ENCODE results near the gene SMARCA1. TPM values are rescaled to one million over a fixed set of nuclear protein-coding genes. Genes with fewer than 3 reads are reported as not detected.

SMARCA1 gene
- total and polyA plus RNA-seq, 4 donors, result 50.0 to 115 (median 69.9) TPM

- H3K27me3 ChIP-seq (ENCODE audit: control insufficient read depth, insufficient read depth, low read length), result no peaks in the 10 kb centered on the region
- H3K27ac ChIP-seq (ENCODE audit: low read depth, low read length), result no peak overlapping the region
- no peaks in the 10 kb centered on the region for H3K4me1 ChIP-seq (ENCODE audit: control insufficient read depth, insufficient read depth, low read length)
- DNase-seq (ENCODE audit: low read depth in 4 of 6, low spot score in 6 of 6), result no peak
- WGBS (ENCODE audit: insufficient coverage), result no CpG with 5 or more reads among the region's 2 CpGs
- H3K9me3 ChIP-seq (ENCODE audit: control insufficient read depth, insufficient read depth, low read length), result no peaks in the 10 kb centered on the region
- no peaks in the 10 kb centered on the region for H3K36me3 ChIP-seq (ENCODE audit: control insufficient read depth, insufficient read depth, low read length)
- H3K4me3 ChIP-seq (ENCODE audit: low read depth, low read length), result no peak overlapping the region
These were observed 89.8 kb downstream of the SMARCA1 start for GRCh38 chrX:129433461-129433860.

GRCh38 chrX:129427267-129427666, 96.0 kb downstream of the SMARCA1 start:
- H3K27me3 ChIP-seq (ENCODE audit: control insufficient read depth, insufficient read depth, low read length), result no peaks in the 10 kb centered on the region
- no peaks in the 10 kb centered on the region for H3K9me3 ChIP-seq (ENCODE audit: control insufficient read depth, insufficient read depth, low read length)
- WGBS (ENCODE audit: insufficient coverage), result 62% methylated on average over 1 of the region's 1 CpG
- H3K4me1 ChIP-seq (ENCODE audit: control insufficient read depth, insufficient read depth, low read length), result no peaks in the 10 kb centered on the region
- no peaks in the 10 kb centered on the region for H3K36me3 ChIP-seq (ENCODE audit: control insufficient read depth, insufficient read depth, low read length)
- DNase-seq (ENCODE audit: low read depth in 4 of 6, low spot score in 6 of 6), result no peak
- no peak overlapping the region for H3K4me3 ChIP-seq (ENCODE audit: low read depth, low read length)
- H3K27ac ChIP-seq (ENCODE audit: low read depth, low read length), result no peak overlapping the region

GRCh38 chrX:129423191-129423590, 100.1 kb downstream of the SMARCA1 start:
- DNase-seq (ENCODE audit: low read depth in 4 of 6, low spot score in 6 of 6), result no peak

GRCh38 chrX:129404670-129405008, 118.7 kb downstream of the SMARCA1 start:
- Histone ChIP-seq H3K27me3 (ENCODE audit: control insufficient read depth, insufficient read depth, low read length) (no peaks in the 10 kb centered on the region), H3K4me1 (ENCODE audit: control insufficient read depth, insufficient read depth, low read length) (no peaks in the 10 kb centered on the region), H3K4me3 (ENCODE audit: low read depth, low read length) (no peak overlapping the region), H3K9me3 (ENCODE audit: control insufficient read depth, insufficient read depth, low read length) (no peaks in the 10 kb centered on the region), H3K27ac (ENCODE audit: low read depth, low read length) (no peak overlapping the region), H3K36me3 (ENCODE audit: control insufficient read depth, insufficient read depth, low read length) (no peaks in the 10 kb centered on the region)
- peak in 1 of 6 donors; percentile 1 for DNase-seq (ENCODE audit: low read depth in 4 of 6, low spot score in 6 of 6)
- WGBS (ENCODE audit: insufficient coverage), result 29% methylated on average over 1 of the region's 2 CpGs

More at GRCh38 chrX:129423191-129423590, 100.1 kb downstream of the SMARCA1 start:
- Histone ChIP-seq H3K27ac (ENCODE audit: low read depth, low read length) (no peak overlapping the region), H3K27me3 (ENCODE audit: control insufficient read depth, insufficient read depth, low read length) (no peaks in the 10 kb centered on the region), H3K36me3 (ENCODE audit: control insufficient read depth, insufficient read depth, low read length) (no peaks in the 10 kb centered on the region), H3K4me1 (ENCODE audit: control insufficient read depth, insufficient read depth, low read length) (no peaks in the 10 kb centered on the region), H3K9me3 (ENCODE audit: control insufficient read depth, insufficient read depth, low read length) (no peaks in the 10 kb centered on the region), H3K4me3 (ENCODE audit: low read depth, low read length) (no peak overlapping the region)
- WGBS (ENCODE audit: insufficient coverage), result no CpG with 5 or more reads among the region's 4 CpGs

GRCh38 chrX:129403974-129404669, 119.2 kb downstream of the SMARCA1 start:
- Histone ChIP-seq H3K9me3 (ENCODE audit: control insufficient read depth, insufficient read depth, low read length) (no peaks in the 10 kb centered on the region), H3K4me1 (ENCODE audit: control insufficient read depth, insufficient read depth, low read length) (no peaks in the 10 kb centered on the region), H3K4me3 (ENCODE audit: low read depth, low read length) (no peak overlapping the region), H3K27ac (ENCODE audit: low read depth, low read length) (no peak overlapping the region), H3K36me3 (ENCODE audit: control insufficient read depth, insufficient read depth, low read length) (no peaks in the 10 kb centered on the region), H3K27me3 (ENCODE audit: control insufficient read depth, insufficient read depth, low read length) (no peaks in the 10 kb centered on the region)
- no CpG with 5 or more reads among the region's 2 CpGs for WGBS (ENCODE audit: insufficient coverage)
- DNase-seq (ENCODE audit: low read depth in 4 of 6, low spot score in 6 of 6), result peak in 1 of 6 donors; percentile 2

Small RNA genes lying within 50 kb of the gene (small RNA-seq; reads per million reads assigned to genes)
- gene RF01169 (ENCODE audit: low replicate concordance), result not detected
- 0.16 reads per million for gene RNA5SP513 (ENCODE audit: low replicate concordance)
- not detected for gene RPS26P56 (ENCODE audit: low replicate concordance)

Other genes starting within 250 kb of the SMARCA1 start
- gene OCRL, start 16.8 kb upstream of the SMARCA1 start, total RNA-seq, result 10 to 100 TPM; 25.5 to 37.2 TPM
- 10 to 100 TPM; 32.8 to 34.6 TPM for gene OCRL, start 16.8 kb upstream of the SMARCA1 start, polyA plus RNA-seq (ENCODE audit: insufficient read length in 2 of 2)
- gene APLN, start 131.5 kb upstream of the SMARCA1 start, total RNA-seq, result 1 to 10 TPM; 4.7 to 5.3 TPM
- 10 to 100 TPM; 10.3 to 12.2 TPM for gene APLN, start 131.5 kb upstream of the SMARCA1 start, polyA plus RNA-seq (ENCODE audit: insufficient read length in 2 of 2)
- 1 to 10 TPM; 2.0 to 4.1 TPM for gene XPNPEP2, start 215.5 kb upstream of the SMARCA1 start, total RNA-seq
- gene XPNPEP2, start 215.5 kb upstream of the SMARCA1 start, polyA plus RNA-seq (ENCODE audit: insufficient read length in 2 of 2), result 1 to 10 TPM in 1 of 2 donors, under 1 TPM in 1; 0.87 to 2.5 TPM